Thoracic aorta (tissue), 2 donors: Measurements from ENCODE around the gene C16orf74. TPM values are rescaled to one million over a fixed set of nuclear protein-coding genes. Genes with fewer than 3 reads are reported as not detected.

Source experiments
- ATAC-seq: fragments of 150-250 bp; one replicate; pipeline ENCODE4 v1.8.0; 2017; ENCODE audit warnings: low read depth; ENCODE audit not compliant: insufficient number of reproducible peaks, low FRiP score
- DNase-seq: peaks from one replicate; pipeline ENCODE4 v3.0.0-alpha.2; 2020; ENCODE audit warnings: low spot score
- H3K27ac ChIP-seq, 2 donors: fragments of 200-600 bp; sonication (generic); 1 replicate in 1 of 2; 2 replicates in 1 of 2; pipeline ENCODE4 v1.5.1; 2016; ENCODE audit warnings: mild to moderate bottlenecking in 2 of 2, moderate library complexity in 2 of 2
- H3K27me3 ChIP-seq: fragments of 200-600 bp; sonication (generic); replicated peaks from 2 replicates; pipeline ENCODE4 v1.6.0; 2016; ENCODE audit warnings: mild to moderate bottlenecking; ENCODE audit not compliant: insufficient read depth
- H3K36me3 ChIP-seq: fragments of 200-600 bp; sonication (generic); one replicate; pipeline ENCODE4 v1.5.1; 2016
- H3K4me1 ChIP-seq, 2 donors: fragments of 200-600 bp; sonication (generic); 1 replicate in 1 of 2; 2 replicates in 1 of 2; pipeline versions ENCODE4 v1.5.1 to v1.6.0; 2016; ENCODE audit warnings: low read depth in 2 of 2, mild to moderate bottlenecking in 1 of 2; ENCODE audit not compliant: control insufficient read depth in 1 of 2
- H3K4me3 ChIP-seq: fragments of 200-600 bp; sonication (generic); 2 replicates; pipeline ENCODE4 v1.5.1; 2016; ENCODE audit warnings: mild to moderate bottlenecking
- H3K9me3 ChIP-seq: fragments of 200-600 bp; sonication (generic); 2 replicates; pipeline ENCODE4 v1.5.1; 2016
- CTCF ChIP-seq: fragments of 200-600 bp; sonication (generic); IDR thresholded peaks from one replicate; pipeline ENCODE4 v1.5.1; 2019; ENCODE audit warnings: antibody characterized with exemption
- total RNA-seq, 2 donors: library from RNA; depleted of rRNA; stranded (reverse); fragments of >200 nt; gene quantifications; one replicate each; pipeline versions ENCODE4 v1.1.0 to v1.2.3, GENCODE V29; 2016

C16orf74 gene
- total RNA-seq, 2 donors from 2014 or later: 1.2 TPM; not detected in 1

- peaks cover 74% of the 10 kb centered on the region for H3K36me3 ChIP-seq
Observed at GRCh38 chr16:85661740-85662481, 89.0 kb downstream of the C16orf74 start.

GRCh38 chr16:85660843-85661739, 89.8 kb downstream of the C16orf74 start:
- H3K9me3 ChIP-seq: no peaks in the 10 kb centered on the region
- H3K27ac ChIP-seq: no peak overlapping the region
- H3K4me1 ChIP-seq: peaks cover 0 to 7% of the 10 kb centered on the region in 2 donors
- DNase-seq (no peak), ATAC-seq (no peak)
- H3K4me3 ChIP-seq: no peak overlapping the region
- H3K36me3 ChIP-seq: peaks cover 72% of the 10 kb centered on the region
- H3K27me3 ChIP-seq: no peaks in the 10 kb centered on the region
- TF ChIP-seq CTCF: no peak

More at GRCh38 chr16:85661740-85662481, 89.0 kb downstream of the C16orf74 start:
- Histone ChIP-seq H3K27me3 (no peaks in the 10 kb centered on the region), H3K4me1 (peaks cover 0 to 2% of the 10 kb centered on the region in 2 donors), H3K9me3 (no peaks in the 10 kb centered on the region), H3K27ac (no peak overlapping the region), H3K4me3 (no peak overlapping the region)
- TF ChIP-seq CTCF: no peak
- DNase-seq (no peak), ATAC-seq (no peak)

GRCh38 chr16:85659805-85660511, 90.9 kb downstream of the C16orf74 start:
- Histone ChIP-seq H3K27ac (no peak overlapping the region), H3K4me3 (no peak overlapping the region), H3K4me1 (peaks cover 0 to 7% of the 10 kb centered on the region in 2 donors), H3K36me3 (peaks cover 69% of the 10 kb centered on the region), H3K9me3 (no peaks in the 10 kb centered on the region), H3K27me3 (no peaks in the 10 kb centered on the region)
- peak; percentile 67 for TF ChIP-seq CTCF
- no peak for ATAC-seq
- DNase-seq: no peak

GRCh38 chr16:85659336-85659735, 91.6 kb downstream of the C16orf74 start:
- Histone ChIP-seq H3K36me3 (peaks cover 64% of the 10 kb centered on the region), H3K27me3 (no peaks in the 10 kb centered on the region), H3K9me3 (no peaks in the 10 kb centered on the region), H3K27ac (no peak overlapping the region), H3K4me1 (peaks cover 0 to 7% of the 10 kb centered on the region in 2 donors), H3K4me3 (no peak overlapping the region)
- DNase-seq: no peak
- no peak for ATAC-seq
- no peak for TF ChIP-seq CTCF
